Lower lobe of right lung (tissue), 2 donors: ENCODE results near the gene CHM. TPM values are rescaled to one million over a fixed set of nuclear protein-coding genes. Genes with fewer than 3 reads are reported as not detected.
A peak's percentile ranks its signal among the peaks of the same experiment; 100 is the strongest.
"Not testable (repeated sequence)": the region's sequence is repeated elsewhere in the genome, so short reads cannot be mapped to it uniquely, and the experiment has no call there.

ENCODE experiments used
- ATAC-seq, 2 donors: fragments of 200-7000 bp; cut with Tn5 transposase; one replicate each; pipeline ENCODE4 v1.9.1; 2020 to 2022; ENCODE audit warnings: mild to moderate bottlenecking in 2 of 2, moderate library complexity in 2 of 2
- DNase-seq: peaks from one replicate; pipeline ENCODE4 v3.0.0-alpha.2; 2020
- H3K27ac ChIP-seq: fragments of 200-600 bp; one replicate; pipeline ENCODE4 v1.8.0; 2022
- H3K27me3 ChIP-seq: fragments of 200-600 bp; one replicate; pipeline ENCODE4 v1.8.0; 2022; ENCODE audit warnings: low read depth
- H3K36me3 ChIP-seq: fragments of 200-600 bp; one replicate; pipeline ENCODE4 v1.8.0; 2022; ENCODE audit warnings: mild to moderate bottlenecking
- H3K4me1 ChIP-seq: fragments of 200-600 bp; one replicate; pipeline ENCODE4 v1.8.0; 2022
- H3K4me3 ChIP-seq: fragments of 200-600 bp; one replicate; pipeline ENCODE4 v1.8.0; 2022; ENCODE audit warnings: mild to moderate bottlenecking
- H3K9me3 ChIP-seq: fragments of 200-600 bp; one replicate; pipeline ENCODE4 v1.8.0; 2022
- intact Hi-C: fragments of 100-400 bp; cut with DNase I; formaldehyde crosslinking; loops from one replicate; pipeline ENCODE4 v1.11.0; 2022
- total RNA-seq: library from RNA; stranded (reverse); fragmentation: NEBNext Ultra II Directional; extraction: Animal tissue kit (Norgen Biotek cat#: 25700); gene quantifications from one replicate; pipeline ENCODE4 v1.2.1, GENCODE V29; 2021
- TF ChIP-seq, protein P1 (sequence below): fragments of 200-600 bp; IDR thresholded peaks from one replicate; pipeline ENCODE4 v1.8.0; 2022; ENCODE audit warnings: antibody characterized with exemption, mild to moderate bottlenecking
- donor health status: DM: no; HTN: yes; CAD: no; lungs with severe emphysema.

The CHM gene
- total RNA-seq, 1 donor from 2014 or later = 21.9 TPM

DNA sequence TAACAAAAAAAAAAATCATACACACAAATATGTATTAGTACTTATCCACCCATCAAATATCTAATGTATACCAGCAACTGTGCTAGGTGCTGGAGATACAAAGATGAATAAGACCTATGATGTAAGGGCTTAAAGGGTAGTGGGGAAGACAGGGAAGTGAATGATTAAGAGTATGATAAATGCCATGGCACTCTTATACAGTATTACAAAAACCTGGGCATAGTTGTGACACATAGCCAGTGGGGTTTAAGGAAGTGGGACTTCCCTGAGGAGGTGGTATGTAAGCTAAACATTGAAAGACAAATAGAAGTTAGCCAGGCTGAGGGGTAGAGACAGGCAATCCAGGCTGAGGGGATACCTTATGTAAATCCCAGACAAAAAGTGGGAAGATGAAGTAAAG lies 23.5 kb downstream of the CHM start:
- H3K27ac ChIP-seq = no peak overlapping the region
- peaks cover 8% of the 10 kb centered on the region for H3K4me1 ChIP-seq
- no peaks in the 10 kb centered on the region for H3K36me3 ChIP-seq
- TF ChIP-seq, protein P1, sequence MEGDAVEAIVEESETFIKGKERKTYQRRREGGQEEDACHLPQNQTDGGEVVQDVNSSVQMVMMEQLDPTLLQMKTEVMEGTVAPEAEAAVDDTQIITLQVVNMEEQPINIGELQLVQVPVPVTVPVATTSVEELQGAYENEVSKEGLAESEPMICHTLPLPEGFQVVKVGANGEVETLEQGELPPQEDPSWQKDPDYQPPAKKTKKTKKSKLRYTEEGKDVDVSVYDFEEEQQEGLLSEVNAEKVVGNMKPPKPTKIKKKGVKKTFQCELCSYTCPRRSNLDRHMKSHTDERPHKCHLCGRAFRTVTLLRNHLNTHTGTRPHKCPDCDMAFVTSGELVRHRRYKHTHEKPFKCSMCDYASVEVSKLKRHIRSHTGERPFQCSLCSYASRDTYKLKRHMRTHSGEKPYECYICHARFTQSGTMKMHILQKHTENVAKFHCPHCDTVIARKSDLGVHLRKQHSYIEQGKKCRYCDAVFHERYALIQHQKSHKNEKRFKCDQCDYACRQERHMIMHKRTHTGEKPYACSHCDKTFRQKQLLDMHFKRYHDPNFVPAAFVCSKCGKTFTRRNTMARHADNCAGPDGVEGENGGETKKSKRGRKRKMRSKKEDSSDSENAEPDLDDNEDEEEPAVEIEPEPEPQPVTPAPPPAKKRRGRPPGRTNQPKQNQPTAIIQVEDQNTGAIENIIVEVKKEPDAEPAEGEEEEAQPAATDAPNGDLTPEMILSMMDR = no peak
- ATAC-seq (peak in 1 of 2 donors; percentile 36), DNase-seq (no peak)
- no peak overlapping the region for H3K4me3 ChIP-seq
- H3K27me3 ChIP-seq = no peaks in the 10 kb centered on the region
- intact Hi-C loops = no loop called here
- H3K9me3 ChIP-seq = no peaks in the 10 kb centered on the region

GRCh38 chrX:86021652-86022289 lies 25.6 kb downstream of the CHM start:
- TF ChIP-seq, protein P1 = no peak
- no peaks in the 10 kb centered on the region for H3K27me3 ChIP-seq
- intact Hi-C loops = no loop called here
- H3K4me3 ChIP-seq = no peak overlapping the region
- no peak for DNase-seq
- no peak for ATAC-seq
- peaks cover 8% of the 10 kb centered on the region for H3K4me1 ChIP-seq
- no peak overlapping the region for H3K27ac ChIP-seq
- H3K36me3 ChIP-seq = no peaks in the 10 kb centered on the region
- no peaks in the 10 kb centered on the region for H3K9me3 ChIP-seq

DNA sequence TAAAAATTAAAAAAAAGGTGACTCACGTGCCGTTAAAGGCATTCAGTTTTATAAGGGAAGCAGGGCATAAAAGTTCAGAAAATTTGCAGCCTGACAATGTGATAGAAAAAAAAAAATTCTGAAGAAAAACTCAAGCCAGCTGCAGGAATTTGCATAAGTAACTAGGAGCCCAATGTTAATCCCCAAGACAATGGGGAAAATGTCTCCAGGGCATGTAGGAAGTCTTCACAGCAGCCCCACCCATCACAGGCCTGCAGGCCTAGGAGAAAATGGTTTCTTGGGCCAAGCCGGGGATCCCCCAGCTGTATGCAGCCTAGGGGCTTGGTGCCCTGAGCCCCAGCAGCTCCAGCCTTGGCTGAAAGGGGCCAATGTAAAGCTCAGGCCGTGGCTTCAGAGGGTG lies 31.2 kb downstream of the CHM start:
- TF ChIP-seq, protein P1 = no peak
- Histone ChIP-seq H3K27me3 (no peaks in the 10 kb centered on the region), H3K4me1 (no peaks in the 10 kb centered on the region), H3K36me3 (no peaks in the 10 kb centered on the region), H3K9me3 (no peaks in the 10 kb centered on the region), H3K4me3 (no peak overlapping the region), H3K27ac (no peak overlapping the region)
- ATAC-seq (no peak), DNase-seq (no peak)
- intact Hi-C loops = no loop called here

DNA sequence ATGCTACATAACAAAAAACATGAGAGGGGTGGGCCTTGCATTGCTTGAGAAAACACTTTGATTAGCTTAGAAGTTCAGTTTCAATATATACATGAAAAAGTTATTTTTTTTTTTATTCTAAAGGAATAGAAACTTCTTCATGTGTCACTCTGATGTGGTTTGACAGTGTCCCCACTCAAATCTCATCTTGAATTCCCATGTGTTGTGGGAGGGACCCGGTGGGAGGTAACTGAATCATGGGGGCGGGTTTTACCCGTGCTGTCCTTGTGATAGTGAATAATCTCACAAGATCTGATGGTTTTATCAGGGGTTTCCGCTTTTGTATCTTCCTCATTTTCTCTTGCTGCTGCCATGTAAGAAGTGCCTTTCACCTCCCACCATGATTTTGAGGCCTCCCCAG lies 32.4 kb downstream of the CHM start:
- H3K4me3 ChIP-seq, H3K9me3 ChIP-seq, H3K4me1 ChIP-seq, DNase-seq, H3K36me3 ChIP-seq, H3K27me3 ChIP-seq, H3K27ac ChIP-seq, intact Hi-C loops, ATAC-seq: not testable (repeated sequence)

DNA sequence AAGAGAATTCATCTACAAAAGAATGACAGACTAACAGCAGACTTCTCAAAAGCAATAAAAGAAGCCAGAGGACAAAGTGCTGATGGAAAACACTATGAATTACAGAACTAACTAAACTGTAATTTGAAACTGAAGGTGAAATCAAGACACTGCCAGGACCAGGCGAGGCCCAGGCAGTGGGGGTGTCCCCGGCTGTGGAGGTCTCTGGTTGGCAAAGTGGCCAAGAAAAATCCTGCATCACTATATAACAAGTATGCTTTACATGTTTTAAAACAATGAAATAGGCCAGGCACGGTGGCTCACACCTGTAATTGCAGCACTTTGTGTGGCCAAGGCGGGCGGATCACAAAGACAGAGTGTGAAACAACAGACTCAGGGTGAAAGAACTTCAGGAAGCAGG lies 32.9 kb downstream of the CHM start:
- no peak for ATAC-seq
- H3K27me3 ChIP-seq = no peaks in the 10 kb centered on the region
- TF ChIP-seq, protein P1 = no peak
- no peaks in the 10 kb centered on the region for H3K4me1 ChIP-seq
- H3K4me3 ChIP-seq = no peak overlapping the region
- no peak overlapping the region for H3K27ac ChIP-seq
- intact Hi-C loops = no loop called here
- H3K9me3 ChIP-seq = no peaks in the 10 kb centered on the region
- DNase-seq = no peak
- no peaks in the 10 kb centered on the region for H3K36me3 ChIP-seq

DNA sequence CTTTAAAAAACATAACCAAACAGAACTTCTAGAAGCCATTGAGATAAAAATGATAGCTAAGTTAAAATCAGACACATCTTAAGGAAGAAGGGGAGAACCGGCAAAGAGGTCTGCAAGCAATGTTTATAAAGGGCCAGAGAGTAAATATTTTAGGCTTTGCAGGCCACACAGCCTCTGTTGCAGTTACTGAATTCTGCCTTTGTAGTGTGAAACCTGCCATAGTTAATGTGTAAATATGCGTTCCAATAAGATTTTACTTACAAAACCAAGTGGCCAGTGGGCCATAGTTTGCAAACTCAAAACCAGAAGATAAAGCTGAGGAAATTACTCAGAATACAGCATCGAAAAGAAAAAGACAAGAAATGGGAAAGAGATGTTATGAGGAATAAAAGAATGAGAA lies 33.6 kb downstream of the CHM start:
- Histone ChIP-seq H3K4me3 (no peak overlapping the region), H3K4me1 (no peaks in the 10 kb centered on the region), H3K36me3 (no peaks in the 10 kb centered on the region), H3K27ac (no peak overlapping the region), H3K27me3 (no peaks in the 10 kb centered on the region), H3K9me3 (no peaks in the 10 kb centered on the region)
- intact Hi-C loops = no loop called here
- TF ChIP-seq, protein P1 = no peak
- ATAC-seq = no peak
- no peak for DNase-seq
